Thyroid gland (tissue), 4 donors: ENCODE results near the gene WDR75. TPM values are rescaled to one million over a fixed set of nuclear protein-coding genes. Genes with fewer than 3 reads are reported as not detected.

Experiments
- DNase-seq, 2 donors: peaks; one replicate each; pipeline ENCODE4 v3.0.0-alpha.2; 2019
- H3K27ac ChIP-seq, 3 donors: fragments of 200-600 bp; sonication (generic); 1 replicate in 2 of 3; 2 replicates in 1 of 3; pipeline ENCODE4 v1.5.1; 2016 to 2019; ENCODE audit warnings: mild to moderate bottlenecking in 1 of 3, moderate library complexity in 1 of 3
- H3K27me3 ChIP-seq: fragments of 200-600 bp; sonication (generic); one replicate; pipeline ENCODE4 v1.5.1; 2019
- H3K36me3 ChIP-seq, 2 donors: fragments of 200-600 bp; sonication (generic); one replicate each; pipeline ENCODE4 v1.5.1; 2016 to 2019
- H3K4me1 ChIP-seq, 2 donors: fragments of 200-600 bp; sonication (generic); one replicate each; pipeline ENCODE4 v1.5.1; 2017 to 2019
- H3K4me3 ChIP-seq, 3 donors: fragments of 200-600 bp; sonication (generic); replicated peaks in 1 of 3; 1 replicate in 2 of 3; 2 replicates in 1 of 3; pipeline ENCODE4 v1.5.1; 2016; ENCODE audit warnings: mild to moderate bottlenecking in 1 of 3
- H3K9me3 ChIP-seq: fragments of 200-600 bp; sonication (generic); one replicate; pipeline ENCODE4 v1.5.1; 2017
- CTCF ChIP-seq, 6 experiments: fragments of 200-600 bp in 3 of 6; fragments of 450-650 bp in 3 of 6; sonication (generic) in 3 of 6; IDR thresholded peaks; one replicate each; pipeline ENCODE4 v1.5.1; 2016 to 2019; ENCODE audit warnings: antibody characterized with exemption in 6 of 6, mild to moderate bottlenecking in 2 of 6, inconsistent platforms in 1 of 6, moderate library complexity in 1 of 6
- POLR2A ChIP-seq, 2 donors: fragments of 450-650 bp; IDR thresholded peaks; one replicate each; pipeline ENCODE4 v1.6.1; 2017; ENCODE audit warnings: antibody characterized with exemption in 2 of 2, mild to moderate bottlenecking in 2 of 2, moderate library complexity in 1 of 2
- WGBS, 2 donors: methylation state at CpG; one replicate each; pipeline ENCODE4 v1.1.5; 2017; 5-methylcytosine and 5-hydroxymethylcytosine counted together
- intact Hi-C: fragments of 100-400 bp; cut with DNase I; formaldehyde crosslinking; loops from one replicate; pipeline ENCODE4 v1.15.1; 2023
- total RNA-seq, 4 donors: library from RNA; depleted of rRNA; stranded (reverse); fragments of >200 nt; gene quantifications; one replicate each; pipeline ENCODE4 v1.2.3, GENCODE V29; 2016

Gene WDR75
- total RNA-seq, 4 donors from 2014 or later = 23.0 to 75.2 (median 35.3) TPM

GRCh38 chr2:189512879-189513278 lies 71.6 kb downstream of the WDR75 start:
- H3K27me3 ChIP-seq = no peaks in the 10 kb centered on the region
- H3K9me3 ChIP-seq = no peaks in the 10 kb centered on the region
- 49 to 53% methylated on average over 3 of the region's 3 CpGs for WGBS, 2 donors
- no peak overlapping the region for H3K27ac ChIP-seq
- H3K4me3 ChIP-seq = no peak overlapping the region
- intact Hi-C loops = no loop called here
- H3K36me3 ChIP-seq = no peaks in the 10 kb centered on the region
- H3K4me1 ChIP-seq = peaks cover 0 to under 1% of the 10 kb centered on the region in 2 donors
- DNase-seq = no peak
- no peak for TF ChIP-seq CTCF (IDR thresholded peaks at IDR 0.05)
- no peak for TF ChIP-seq POLR2A (IDR thresholded peaks at IDR 0.05)

- no peaks in the 10 kb centered on the region for H3K27me3 ChIP-seq
- H3K4me1 ChIP-seq = peaks cover 0 to 6% of the 10 kb centered on the region in 2 donors
- no peak overlapping the region for H3K4me3 ChIP-seq
- no peak for DNase-seq
- no peaks in the 10 kb centered on the region for H3K9me3 ChIP-seq
- intact Hi-C loops = no loop called here
- H3K36me3 ChIP-seq = no peaks in the 10 kb centered on the region
- H3K27ac ChIP-seq = no peak overlapping the region
- WGBS, 2 donors = 93 to 96% methylated on average over 3 of the region's 3 CpGs
- TF ChIP-seq POLR2A (IDR thresholded peaks at IDR 0.05) = no peak
- TF ChIP-seq CTCF (IDR thresholded peaks at IDR 0.05) = no peak
Measured at GRCh38 chr2:189514104-189514503, 72.8 kb downstream of the WDR75 start.

- Histone ChIP-seq H3K36me3 (no peaks in the 10 kb centered on the region), H3K4me1 (peaks cover 0 to 6% of the 10 kb centered on the region in 2 donors), H3K27ac (no peak overlapping the region), H3K27me3 (no peaks in the 10 kb centered on the region), H3K9me3 (no peaks in the 10 kb centered on the region), H3K4me3 (no peak overlapping the region)
- TF ChIP-seq CTCF (IDR thresholded peaks at IDR 0.05) = no peak
- TF ChIP-seq POLR2A (IDR thresholded peaks at IDR 0.05) = no peak
- WGBS, 2 donors = 46 to 67% methylated on average over 1 of the region's 1 CpG
- no peak for DNase-seq
- intact Hi-C loops = no loop called here
Measured at GRCh38 chr2:189515264-189515663, 74.0 kb downstream of the WDR75 start.

GRCh38 chr2:189516546-189516945 lies 75.3 kb downstream of the WDR75 start:
- WGBS, 2 donors = 79 to 81% methylated on average over 3 of the region's 3 CpGs

More at GRCh38 chr2:189516546-189516945, 75.3 kb downstream of the WDR75 start:
- no peak overlapping the region for H3K4me3 ChIP-seq
- intact Hi-C loops = no loop called here
- H3K27ac ChIP-seq = no peak overlapping the region
- no peak for DNase-seq
- no peaks in the 10 kb centered on the region for H3K36me3 ChIP-seq
- peaks cover 0 to 6% of the 10 kb centered on the region in 2 donors for H3K4me1 ChIP-seq
- TF ChIP-seq CTCF (IDR thresholded peaks at IDR 0.05) (no peak), POLR2A (IDR thresholded peaks at IDR 0.05) (no peak)
- no peaks in the 10 kb centered on the region for H3K9me3 ChIP-seq
- no peaks in the 10 kb centered on the region for H3K27me3 ChIP-seq
